ENCODE data around the gene ARSI.

The ARSI gene

GRCh38 chr5:150265870-150266383, 36.8 kb downstream of the ARSI start:
- no peaks in the 10 kb centered on the region for H4K20me1 ChIP-seq (ENCODE audit: low read depth, low read length)
- no peaks in the 10 kb centered on the region for H3F3A ChIP-seq (ENCODE audit: insufficient read depth)
- no peaks in the 10 kb centered on the region for H3K27me3 ChIP-seq (ENCODE audit: low read length)
- no peak overlapping the region for H3K4me2 ChIP-seq (ENCODE audit: low read depth, low read length, poor library complexity, severe bottlenecking)
- TF ChIP-seq EZH2phosphoT487 (conservative IDR thresholded peaks at IDR 0.05; ENCODE audit: low read length): no peak
- no peak for TF ChIP-seq CTCF (IDR thresholded peaks at IDR 0.05; ENCODE audit: insufficient read depth, low read length, poor library complexity, severe bottlenecking)
- H3K79me2 ChIP-seq (ENCODE audit: insufficient read depth, low read length): no peaks in the 10 kb centered on the region
- no peaks in the 10 kb centered on the region for H3K9me2 ChIP-seq (replicated peaks; ENCODE audit: insufficient read depth, low read length)
- H3K36me3 ChIP-seq (ENCODE audit: low read length): no peaks in the 10 kb centered on the region
- no peak overlapping the region for H3K4me3 ChIP-seq (ENCODE audit: insufficient read depth, low read length, poor library complexity, severe bottlenecking)
- no peaks in the 10 kb centered on the region for H3K9me3 ChIP-seq (ENCODE audit: insufficient read depth, low read length)
- H2AFZ ChIP-seq (ENCODE audit: low read depth, low read length, severe bottlenecking): no peak overlapping the region
- no peak overlapping the region for H3K9ac ChIP-seq (ENCODE audit: low read length)
- H3K27ac ChIP-seq (ENCODE audit: low read depth, low read length): no peak overlapping the region

DNA sequence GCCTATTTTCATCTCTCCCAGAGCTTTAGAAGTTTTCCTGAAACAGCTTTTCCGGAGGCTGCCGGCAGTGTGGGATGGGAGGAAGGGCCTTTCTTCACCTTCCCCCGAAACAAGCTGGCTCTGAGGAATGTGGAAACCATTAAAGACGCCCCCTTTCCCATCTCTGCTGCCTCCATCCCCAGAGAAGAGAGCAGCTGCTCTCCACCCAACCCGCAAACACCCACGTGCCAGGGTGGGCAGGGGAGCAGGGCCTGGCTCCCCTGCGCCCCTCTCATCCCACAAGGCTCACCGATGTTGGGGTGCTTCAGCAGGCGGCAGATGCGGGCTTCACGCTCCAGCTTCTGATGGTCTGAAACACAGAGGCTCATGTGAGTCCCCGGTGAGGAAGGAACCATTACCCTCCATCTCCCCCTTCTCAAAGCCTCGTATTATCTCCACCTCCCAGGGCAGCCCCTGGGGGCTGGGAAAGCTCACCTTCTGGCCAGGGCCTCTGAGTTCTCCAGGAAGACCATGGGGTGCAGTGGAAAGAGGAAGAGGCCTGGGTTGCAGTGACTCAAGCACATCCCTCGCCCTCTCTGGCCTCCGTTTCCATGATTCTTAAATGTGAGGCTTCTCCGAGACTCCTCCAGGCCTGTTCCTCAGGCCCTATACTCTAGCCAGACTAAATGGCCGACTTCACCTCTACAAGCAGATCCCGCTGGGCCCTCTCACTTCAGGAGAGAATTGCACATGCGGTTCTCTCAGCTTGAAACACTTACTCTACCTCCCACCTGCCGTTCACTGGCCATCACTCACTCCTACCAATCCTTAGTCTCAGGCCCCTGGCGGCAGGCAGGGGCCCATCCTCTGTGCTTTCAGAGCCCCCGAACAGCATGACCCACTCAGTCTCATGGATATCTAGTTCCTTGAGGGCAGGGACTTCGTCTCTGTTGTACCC, 37.8 kb downstream of the ARSI start:
- no peaks in the 10 kb centered on the region for H3K9me3 ChIP-seq (ENCODE audit: insufficient read depth, low read length)
- H3K9me2 ChIP-seq (replicated peaks; ENCODE audit: insufficient read depth, low read length): no peaks in the 10 kb centered on the region
- no peak for TF ChIP-seq CTCF (IDR thresholded peaks at IDR 0.05; ENCODE audit: insufficient read depth, low read length, poor library complexity, severe bottlenecking)
- TF ChIP-seq EZH2phosphoT487 (conservative IDR thresholded peaks at IDR 0.05; ENCODE audit: low read length): no peak
- no peak overlapping the region for H3K9ac ChIP-seq (ENCODE audit: low read length)
- H3K79me2 ChIP-seq (ENCODE audit: insufficient read depth, low read length): no peaks in the 10 kb centered on the region
- H3K36me3 ChIP-seq (ENCODE audit: low read length): no peaks in the 10 kb centered on the region
- H3F3A ChIP-seq (ENCODE audit: insufficient read depth): no peaks in the 10 kb centered on the region
- H3K4me3 ChIP-seq (ENCODE audit: insufficient read depth, low read length, poor library complexity, severe bottlenecking): no peak overlapping the region
- no peak overlapping the region for H2AFZ ChIP-seq (ENCODE audit: low read depth, low read length, severe bottlenecking)
- no peaks in the 10 kb centered on the region for H3K27me3 ChIP-seq (ENCODE audit: low read length)
- no peak overlapping the region for H3K4me2 ChIP-seq (ENCODE audit: low read depth, low read length, poor library complexity, severe bottlenecking)
- no peak overlapping the region for H3K27ac ChIP-seq (ENCODE audit: low read depth, low read length)
- H4K20me1 ChIP-seq (ENCODE audit: low read depth, low read length): no peaks in the 10 kb centered on the region

- H4K20me1 ChIP-seq (ENCODE audit: low read depth, low read length): no peaks in the 10 kb centered on the region
- no peaks in the 10 kb centered on the region for H3K9me2 ChIP-seq (replicated peaks; ENCODE audit: insufficient read depth, low read length)
- no peaks in the 10 kb centered on the region for H3F3A ChIP-seq (ENCODE audit: insufficient read depth)
- no peak overlapping the region for H3K4me2 ChIP-seq (ENCODE audit: low read depth, low read length, poor library complexity, severe bottlenecking)
- H3K79me2 ChIP-seq (ENCODE audit: insufficient read depth, low read length): no peaks in the 10 kb centered on the region
- H3K27me3 ChIP-seq (ENCODE audit: low read length): no peaks in the 10 kb centered on the region
- no peak overlapping the region for H3K4me3 ChIP-seq (ENCODE audit: insufficient read depth, low read length, poor library complexity, severe bottlenecking)
- H3K9me3 ChIP-seq (ENCODE audit: insufficient read depth, low read length): no peaks in the 10 kb centered on the region
- no peak overlapping the region for H2AFZ ChIP-seq (ENCODE audit: low read depth, low read length, severe bottlenecking)
- H3K27ac ChIP-seq (ENCODE audit: low read depth, low read length): no peak overlapping the region
- TF ChIP-seq EZH2phosphoT487 (conservative IDR thresholded peaks at IDR 0.05; ENCODE audit: low read length) (no peak), CTCF (IDR thresholded peaks at IDR 0.05; ENCODE audit: insufficient read depth, low read length, poor library complexity, severe bottlenecking) (no peak)
- H3K36me3 ChIP-seq (ENCODE audit: low read length): no peaks in the 10 kb centered on the region
- no peak overlapping the region for H3K9ac ChIP-seq (ENCODE audit: low read length)
Measured at GRCh38 chr5:150263801-150264621, 38.7 kb downstream of the ARSI start.

Data from SU-DHL-6 (cell line).